Vagina (tissue), 2 donors: ENCODE data around the gene SENP6. TPM values are rescaled to one million over a fixed set of nuclear protein-coding genes. Genes with fewer than 3 reads are reported as not detected.
"Not testable (repeated sequence)": the region's sequence is repeated elsewhere in the genome, so short reads cannot be mapped to it uniquely, and the experiment has no call there.

Experiments
- DNase-seq, 2 donors: peaks; one replicate each; pipeline ENCODE4 v3.0.0-alpha.2; 2017; ENCODE audit errors: extremely low spot score in 2 of 2
- H3K27ac ChIP-seq: fragments of 200-600 bp; sonication (generic); one replicate; pipeline ENCODE4 v1.5.1; 2019
- H3K27me3 ChIP-seq: fragments of 200-600 bp; sonication (generic); one replicate; pipeline ENCODE4 v1.5.1; 2019
- H3K36me3 ChIP-seq, 2 donors: fragments of 200-600 bp; sonication (generic); one replicate each; pipeline ENCODE4 v1.5.1; 2017 to 2019
- H3K4me1 ChIP-seq: fragments of 200-600 bp; sonication (generic); one replicate; pipeline ENCODE4 v1.5.1; 2019
- H3K4me3 ChIP-seq, 2 donors: fragments of 200-600 bp; sonication (generic); 1 replicate in 1 of 2; 2 replicates in 1 of 2; pipeline ENCODE4 v1.5.1; 2016 to 2019
- H3K9me3 ChIP-seq: fragments of 200-600 bp; sonication (generic); one replicate; pipeline ENCODE4 v1.5.1; 2019
- POLR2A ChIP-seq, 2 donors: fragments of 450-650 bp; IDR thresholded peaks; one replicate each; pipeline ENCODE4 v1.6.1; 2017; ENCODE audit warnings: antibody characterized with exemption in 2 of 2, mild to moderate bottlenecking in 2 of 2, moderate library complexity in 2 of 2
- POLR2AphosphoS5 ChIP-seq, 2 donors: sonication (generic); formaldehyde crosslinking; IDR thresholded peaks; one replicate each; pipeline ENCODE4 v1.9.0; 2017; ENCODE audit warnings: antibody characterized with exemption in 2 of 2, mild to moderate bottlenecking in 2 of 2, low read depth in 1 of 2; ENCODE audit not compliant: insufficient read depth in 1 of 2
- intact Hi-C: fragments of 100-400 bp; cut with DNase I; formaldehyde crosslinking; loops from one replicate; pipeline ENCODE4 v1.15.1; 2023
- total RNA-seq: library from RNA; depleted of rRNA; stranded (reverse); fragments of >200 nt; gene quantifications from one replicate; pipeline ENCODE4 v1.2.3, GENCODE V29; 2016
- TF ChIP-seq, protein P1 (sequence below), 3 experiments: fragments of 450-650 bp in 2 of 3; fragments of 200-600 bp in 1 of 3; sonication (generic) in 1 of 3; IDR thresholded peaks; one replicate each; pipeline ENCODE4 v1.5.1; 2017 to 2019; ENCODE audit warnings: antibody characterized with exemption in 3 of 3, mild to moderate bottlenecking in 2 of 3, moderate library complexity in 2 of 3

The SENP6 gene
- total RNA-seq, 1 donor from 2014 or later = 78.8 TPM

DNA sequence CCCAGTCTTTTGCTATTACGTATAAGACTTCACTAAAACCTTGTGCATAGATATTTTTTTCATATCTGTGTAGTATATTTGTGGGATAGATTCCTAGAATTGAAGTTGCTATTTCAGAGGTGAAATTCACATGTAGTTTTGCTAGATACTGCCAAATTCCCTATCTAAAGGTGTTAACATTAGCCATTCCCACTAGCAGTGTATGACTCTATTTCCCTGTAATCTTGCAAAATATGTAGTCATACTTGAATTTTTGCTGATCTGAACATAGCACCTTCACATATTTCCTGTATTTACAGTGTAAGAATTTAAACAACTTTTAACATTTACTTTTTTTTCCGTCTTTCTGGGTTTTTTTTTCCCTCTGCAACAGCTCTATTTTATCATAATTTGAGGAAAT, 24.9 kb downstream of the SENP6 start:
- DNase-seq = no peak
- TF ChIP-seq POLR2A (IDR thresholded peaks at IDR 0.05) (no peak), POLR2AphosphoS5 (IDR thresholded peaks at IDR 0.05; ENCODE audit: insufficient read depth in 1 of 2, low read depth in 1 of 2) (no peak)
- TF ChIP-seq, protein P1, sequence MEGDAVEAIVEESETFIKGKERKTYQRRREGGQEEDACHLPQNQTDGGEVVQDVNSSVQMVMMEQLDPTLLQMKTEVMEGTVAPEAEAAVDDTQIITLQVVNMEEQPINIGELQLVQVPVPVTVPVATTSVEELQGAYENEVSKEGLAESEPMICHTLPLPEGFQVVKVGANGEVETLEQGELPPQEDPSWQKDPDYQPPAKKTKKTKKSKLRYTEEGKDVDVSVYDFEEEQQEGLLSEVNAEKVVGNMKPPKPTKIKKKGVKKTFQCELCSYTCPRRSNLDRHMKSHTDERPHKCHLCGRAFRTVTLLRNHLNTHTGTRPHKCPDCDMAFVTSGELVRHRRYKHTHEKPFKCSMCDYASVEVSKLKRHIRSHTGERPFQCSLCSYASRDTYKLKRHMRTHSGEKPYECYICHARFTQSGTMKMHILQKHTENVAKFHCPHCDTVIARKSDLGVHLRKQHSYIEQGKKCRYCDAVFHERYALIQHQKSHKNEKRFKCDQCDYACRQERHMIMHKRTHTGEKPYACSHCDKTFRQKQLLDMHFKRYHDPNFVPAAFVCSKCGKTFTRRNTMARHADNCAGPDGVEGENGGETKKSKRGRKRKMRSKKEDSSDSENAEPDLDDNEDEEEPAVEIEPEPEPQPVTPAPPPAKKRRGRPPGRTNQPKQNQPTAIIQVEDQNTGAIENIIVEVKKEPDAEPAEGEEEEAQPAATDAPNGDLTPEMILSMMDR (IDR thresholded peaks at IDR 0.05) = no peak
- Histone ChIP-seq H3K27ac (no peak overlapping the region), H3K27me3 (no peaks in the 10 kb centered on the region), H3K9me3 (no peaks in the 10 kb centered on the region), H3K36me3 (peaks cover 0 to 9% of the 10 kb centered on the region in 2 donors), H3K4me3 (no peak overlapping the region), H3K4me1 (peaks cover 21% of the 10 kb centered on the region)
- intact Hi-C loops = no loop called here

DNA sequence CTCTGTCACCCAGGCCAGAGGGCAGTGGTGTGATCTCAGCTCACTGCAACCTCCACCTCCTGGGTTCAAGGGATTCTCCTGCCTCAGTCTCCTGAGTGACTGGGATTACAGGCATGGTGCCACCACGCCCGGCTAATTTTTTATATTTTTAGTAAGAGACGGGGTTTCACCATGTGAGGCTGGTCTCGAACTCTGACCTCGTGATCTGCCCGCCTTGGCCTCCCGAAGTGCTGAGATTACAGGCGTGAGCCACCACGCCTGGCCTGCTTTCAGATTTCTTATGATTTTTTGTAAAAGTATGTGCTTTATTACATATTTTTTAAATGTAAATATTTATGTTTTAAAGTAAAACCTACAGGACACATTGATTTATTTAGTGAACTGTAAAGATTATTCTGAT, 26.0 kb downstream of the SENP6 start:
- H3K27me3 ChIP-seq, H3K27ac ChIP-seq, DNase-seq, H3K4me3 ChIP-seq, H3K36me3 ChIP-seq, intact Hi-C loops, H3K9me3 ChIP-seq: not testable (repeated sequence)
- H3K4me1 ChIP-seq = peaks cover 14% of the 10 kb centered on the region

DNA sequence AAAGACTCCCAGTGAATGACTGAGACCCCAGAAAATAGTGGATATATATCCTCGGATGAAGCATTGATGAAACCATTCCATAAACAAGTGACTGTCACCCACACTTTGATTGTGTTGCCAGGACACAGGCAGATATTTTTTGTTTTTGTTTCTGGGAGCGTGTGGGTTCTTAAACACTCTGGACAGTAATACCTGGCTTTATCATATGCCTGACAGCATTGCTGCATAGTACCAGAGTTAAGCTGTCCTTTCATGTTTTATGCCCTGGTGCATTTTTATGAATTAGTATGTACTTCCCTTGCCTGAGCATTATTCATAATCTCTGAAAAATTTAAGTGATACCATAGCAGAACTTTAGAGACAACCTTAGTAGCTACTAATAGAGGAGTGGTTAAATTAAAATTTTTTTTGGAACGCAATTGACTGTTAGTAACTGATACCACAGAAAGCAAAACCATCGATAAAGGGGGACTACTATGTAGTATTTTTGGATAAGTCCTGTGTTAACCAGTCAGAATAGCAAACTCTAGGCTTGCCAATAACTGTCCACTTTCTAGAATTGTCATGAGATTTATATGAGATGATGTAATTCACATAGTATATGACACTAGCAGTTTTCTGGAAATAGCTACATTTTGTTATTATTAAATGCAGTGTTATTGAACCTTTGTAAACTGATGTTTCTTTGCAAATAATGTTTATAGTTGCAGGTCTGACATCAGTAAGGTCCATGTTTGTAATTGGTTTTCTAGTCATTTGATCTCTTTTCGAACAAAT, 30.4 kb downstream of the SENP6 start:
- H3K4me1 ChIP-seq = peaks cover 6% of the 10 kb centered on the region
- H3K27me3 ChIP-seq = no peaks in the 10 kb centered on the region
- no peak for TF ChIP-seq POLR2A (IDR thresholded peaks at IDR 0.05)
- TF ChIP-seq, protein P1 (IDR thresholded peaks at IDR 0.05) = no peak
- no peak for TF ChIP-seq POLR2AphosphoS5 (IDR thresholded peaks at IDR 0.05; ENCODE audit: insufficient read depth in 1 of 2, low read depth in 1 of 2)
- peaks cover 0 to 16% of the 10 kb centered on the region in 2 donors for H3K36me3 ChIP-seq
- H3K4me3 ChIP-seq = no peak overlapping the region
- DNase-seq = no peak
- no peaks in the 10 kb centered on the region for H3K9me3 ChIP-seq
- intact Hi-C loops = no loop called here
- H3K27ac ChIP-seq = no peak overlapping the region

DNA sequence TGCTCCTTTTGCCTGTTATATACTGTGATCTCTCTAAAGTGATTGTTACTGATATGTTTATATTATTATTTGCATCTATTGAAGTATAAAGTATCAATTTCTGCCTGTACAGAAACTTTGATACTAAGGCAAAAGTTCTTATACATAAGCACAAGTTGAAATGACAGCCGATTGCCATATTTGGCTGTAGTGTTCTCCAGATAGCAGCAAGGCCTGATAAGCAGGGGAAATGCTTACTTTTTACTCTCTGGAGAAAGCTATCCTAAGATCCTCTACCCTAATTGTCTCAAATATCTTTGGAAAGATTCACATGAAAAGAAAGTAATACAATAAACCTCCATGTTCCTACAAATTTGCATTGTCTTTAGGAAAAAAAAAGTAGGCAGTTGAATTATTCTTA, 31.4 kb downstream of the SENP6 start:
- TF ChIP-seq POLR2AphosphoS5 (IDR thresholded peaks at IDR 0.05; ENCODE audit: insufficient read depth in 1 of 2, low read depth in 1 of 2) (no peak), POLR2A (IDR thresholded peaks at IDR 0.05) (no peak)
- TF ChIP-seq, protein P1 (IDR thresholded peaks at IDR 0.05) = no peak
- DNase-seq = no peak
- intact Hi-C loops = no loop called here
- Histone ChIP-seq H3K27ac (no peak overlapping the region), H3K36me3 (peaks cover 0 to 25% of the 10 kb centered on the region in 2 donors), H3K27me3 (no peaks in the 10 kb centered on the region), H3K4me3 (no peak overlapping the region), H3K4me1 (peaks cover 6% of the 10 kb centered on the region), H3K9me3 (no peaks in the 10 kb centered on the region)

DNA sequence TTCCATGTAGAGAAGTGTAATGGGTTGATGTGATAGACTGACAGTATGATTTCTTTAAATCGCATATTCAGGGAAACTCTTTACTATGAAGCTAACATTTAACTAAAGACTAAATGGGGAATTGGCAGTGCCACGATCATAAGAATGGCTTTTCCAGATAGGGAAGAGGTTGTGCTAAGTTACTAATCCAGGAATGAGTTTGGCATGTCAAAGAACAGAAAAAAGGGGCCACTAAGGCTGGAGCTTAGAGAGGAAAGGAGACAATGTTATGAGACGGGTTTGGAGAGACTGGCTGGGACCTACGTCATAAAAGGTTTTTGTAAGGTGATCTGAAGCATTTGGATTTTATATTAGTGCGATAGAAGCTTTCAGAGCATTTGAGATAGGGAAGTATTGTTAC, 40.6 kb downstream of the SENP6 start:
- Histone ChIP-seq H3K27me3 (no peaks in the 10 kb centered on the region), H3K4me1 (no peaks in the 10 kb centered on the region), H3K9me3 (no peaks in the 10 kb centered on the region), H3K4me3 (no peak overlapping the region), H3K36me3 (peaks cover 0 to 26% of the 10 kb centered on the region in 2 donors), H3K27ac (no peak overlapping the region)
- DNase-seq = no peak
- TF ChIP-seq, protein P1 (IDR thresholded peaks at IDR 0.05) = no peak
- no peak for TF ChIP-seq POLR2AphosphoS5 (IDR thresholded peaks at IDR 0.05; ENCODE audit: insufficient read depth in 1 of 2, low read depth in 1 of 2)
- TF ChIP-seq POLR2A (IDR thresholded peaks at IDR 0.05) = no peak
- intact Hi-C loops = no loop called here
